Activated naive CD8-positive, alpha-beta T cell (primary cell): ENCODE measurements around the gene GSS.
"Not testable (repeated sequence)": the region's sequence is repeated elsewhere in the genome, so short reads cannot be mapped to it uniquely, and the experiment has no call there.

Experiments used
- H3K27ac Mint-ChIP-seq: one replicate; pipeline ENCODE4 v1.8.0; 2021; ENCODE audit warnings: mixed read lengths
- H3K27me3 Mint-ChIP-seq: one replicate; pipeline ENCODE4 v1.8.0; 2021; ENCODE audit warnings: mixed read lengths
- H3K36me3 Mint-ChIP-seq: one replicate; pipeline ENCODE4 v1.8.0; 2021; ENCODE audit warnings: mixed read lengths
- H3K4me1 Mint-ChIP-seq: one replicate; pipeline ENCODE4 v1.8.0; 2021; ENCODE audit warnings: low read depth, mixed read lengths
- H3K4me3 Mint-ChIP-seq: one replicate; pipeline ENCODE4 v1.8.0; 2021; ENCODE audit warnings: mild to moderate bottlenecking, mixed read lengths
- H3K9me3 Mint-ChIP-seq: one replicate; pipeline ENCODE4 v1.8.0; 2021; ENCODE audit warnings: low read depth, mixed read lengths

Gene GSS

DNA sequence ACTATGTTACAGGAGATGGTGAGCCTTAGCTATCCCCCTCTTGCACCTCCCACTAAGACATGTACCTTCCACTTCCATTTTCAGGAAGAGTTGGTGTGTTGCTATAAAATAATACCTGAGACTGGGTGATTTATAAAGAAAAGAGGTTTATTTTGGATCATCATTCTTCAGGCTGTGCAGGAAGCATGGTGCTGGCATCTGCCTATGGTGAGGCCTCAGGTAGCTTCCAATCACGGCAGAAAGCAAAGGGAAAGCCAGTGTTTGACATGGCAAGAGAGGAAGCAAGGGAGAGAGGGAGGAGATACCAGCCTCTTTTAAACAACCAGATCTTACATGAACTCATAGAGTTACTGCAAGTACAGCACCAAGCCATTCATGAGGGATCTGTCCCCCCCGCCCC is 32.2 kb downstream of the GSS start:
- H3K4me3 Mint-ChIP-seq: no peak overlapping the region
- no peaks in the 10 kb centered on the region for H3K9me3 Mint-ChIP-seq
- peaks cover 14% of the 10 kb centered on the region for H3K36me3 Mint-ChIP-seq

DNA sequence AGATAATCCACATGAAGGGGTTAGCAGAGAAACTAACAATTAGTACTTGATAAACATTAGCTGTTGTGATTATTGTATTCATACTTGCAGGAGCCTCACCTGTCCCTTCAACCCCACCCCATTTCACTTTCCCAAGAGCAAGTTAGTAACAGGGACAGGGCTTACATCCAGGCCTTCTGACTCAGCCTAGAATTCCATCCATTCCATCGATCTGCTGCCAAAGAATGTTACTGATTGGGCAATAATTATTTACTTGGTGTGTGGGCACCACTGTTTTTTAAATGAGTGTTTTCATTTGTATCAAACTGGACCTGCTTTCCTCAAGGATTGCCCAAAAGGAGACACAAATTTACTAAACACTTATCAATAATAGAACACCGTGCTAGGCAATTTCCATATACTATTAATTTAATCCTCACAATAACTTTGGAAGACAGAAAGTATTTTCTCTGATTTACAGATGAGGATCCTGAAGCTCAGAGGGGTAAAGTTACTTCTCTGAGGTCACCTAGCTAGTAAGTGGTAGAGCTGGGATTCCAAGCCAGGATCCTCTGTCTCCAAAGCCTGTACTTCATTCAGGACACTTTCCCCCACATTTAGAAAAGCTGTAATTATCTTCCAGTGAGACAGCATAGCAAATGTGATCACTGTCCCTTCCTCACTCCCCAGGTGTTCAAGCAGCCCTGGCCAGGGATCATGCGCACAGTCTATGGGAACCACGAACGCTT is 32.8 kb downstream of the GSS start:
- no peaks in the 10 kb centered on the region for H3K27me3 Mint-ChIP-seq
- no peak overlapping the region for H3K27ac Mint-ChIP-seq
- peaks cover 17% of the 10 kb centered on the region for H3K36me3 Mint-ChIP-seq
- H3K4me3 Mint-ChIP-seq: no peak overlapping the region
- H3K4me1 Mint-ChIP-seq: peaks cover 22% of the 10 kb centered on the region
- H3K9me3 Mint-ChIP-seq: no peaks in the 10 kb centered on the region

More for the DNA sequence above, 32.2 kb downstream of the GSS start:
- H3K27ac Mint-ChIP-seq: no peak overlapping the region
- H3K4me1 Mint-ChIP-seq: peaks cover 16% of the 10 kb centered on the region
- H3K27me3 Mint-ChIP-seq: no peaks in the 10 kb centered on the region

DNA sequence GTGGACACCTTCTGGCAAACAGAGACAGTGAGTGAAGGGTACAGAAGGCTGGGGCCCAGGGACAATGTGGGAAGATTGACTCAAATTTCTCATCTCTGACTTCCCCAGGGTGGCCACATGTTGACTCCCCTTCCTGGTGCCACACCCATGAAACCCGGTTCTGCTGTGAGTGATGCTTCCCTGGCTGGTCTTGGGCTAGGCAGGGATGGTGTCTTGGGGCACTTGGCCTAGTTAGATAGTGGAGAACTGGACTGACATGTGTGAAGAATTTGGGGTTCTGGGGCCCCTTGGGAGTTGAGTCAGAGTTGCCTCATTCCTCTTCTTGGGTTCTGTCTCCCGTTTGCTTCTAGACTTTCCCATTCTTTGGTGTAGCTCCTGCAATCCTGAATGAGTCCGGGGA is 34.2 kb downstream of the GSS start:
- Mint-ChIP-seq H3K36me3 (peaks cover 17% of the 10 kb centered on the region), H3K9me3 (no peaks in the 10 kb centered on the region), H3K4me1 (peaks cover 25% of the 10 kb centered on the region), H3K27me3 (no peaks in the 10 kb centered on the region), H3K27ac (no peak overlapping the region), H3K4me3 (no peak overlapping the region)

GRCh38 chr20:34920055-34920454 is 35.6 kb downstream of the GSS start:
- H3K9me3 Mint-ChIP-seq: no peaks in the 10 kb centered on the region
- H3K4me1 Mint-ChIP-seq: peaks cover 20% of the 10 kb centered on the region
- H3K36me3 Mint-ChIP-seq: peaks cover 17% of the 10 kb centered on the region
- H3K27me3 Mint-ChIP-seq: no peaks in the 10 kb centered on the region
- H3K27ac Mint-ChIP-seq: peak overlapping the region; percentile 9
- no peak overlapping the region for H3K4me3 Mint-ChIP-seq

- Mint-ChIP-seq H3K4me3 (no peak overlapping the region), H3K36me3 (peaks cover 18% of the 10 kb centered on the region), H3K9me3 (no peaks in the 10 kb centered on the region), H3K4me1 (peaks cover 20% of the 10 kb centered on the region), H3K27ac (no peak overlapping the region), H3K27me3 (no peaks in the 10 kb centered on the region)
Observed at GRCh38 chr20:34916774-34917354, 38.7 kb downstream of the GSS start.

GRCh38 chr20:34915749-34916455 is 39.7 kb downstream of the GSS start:
- no peaks in the 10 kb centered on the region for H3K9me3 Mint-ChIP-seq
- H3K27me3 Mint-ChIP-seq: no peaks in the 10 kb centered on the region
- no peak overlapping the region for H3K27ac Mint-ChIP-seq
- H3K4me3 Mint-ChIP-seq: no peak overlapping the region
- H3K36me3 Mint-ChIP-seq: peaks cover 18% of the 10 kb centered on the region
- peaks cover 20% of the 10 kb centered on the region for H3K4me1 Mint-ChIP-seq

- no peak overlapping the region for H3K27ac Mint-ChIP-seq
- H3K9me3 Mint-ChIP-seq: no peaks in the 10 kb centered on the region
- H3K4me3 Mint-ChIP-seq: no peak overlapping the region
- peaks cover 20% of the 10 kb centered on the region for H3K4me1 Mint-ChIP-seq
- peaks cover 13% of the 10 kb centered on the region for H3K36me3 Mint-ChIP-seq
- H3K27me3 Mint-ChIP-seq: no peaks in the 10 kb centered on the region
Observed at GRCh38 chr20:34915131-34915530, 40.5 kb downstream of the GSS start.

DNA sequence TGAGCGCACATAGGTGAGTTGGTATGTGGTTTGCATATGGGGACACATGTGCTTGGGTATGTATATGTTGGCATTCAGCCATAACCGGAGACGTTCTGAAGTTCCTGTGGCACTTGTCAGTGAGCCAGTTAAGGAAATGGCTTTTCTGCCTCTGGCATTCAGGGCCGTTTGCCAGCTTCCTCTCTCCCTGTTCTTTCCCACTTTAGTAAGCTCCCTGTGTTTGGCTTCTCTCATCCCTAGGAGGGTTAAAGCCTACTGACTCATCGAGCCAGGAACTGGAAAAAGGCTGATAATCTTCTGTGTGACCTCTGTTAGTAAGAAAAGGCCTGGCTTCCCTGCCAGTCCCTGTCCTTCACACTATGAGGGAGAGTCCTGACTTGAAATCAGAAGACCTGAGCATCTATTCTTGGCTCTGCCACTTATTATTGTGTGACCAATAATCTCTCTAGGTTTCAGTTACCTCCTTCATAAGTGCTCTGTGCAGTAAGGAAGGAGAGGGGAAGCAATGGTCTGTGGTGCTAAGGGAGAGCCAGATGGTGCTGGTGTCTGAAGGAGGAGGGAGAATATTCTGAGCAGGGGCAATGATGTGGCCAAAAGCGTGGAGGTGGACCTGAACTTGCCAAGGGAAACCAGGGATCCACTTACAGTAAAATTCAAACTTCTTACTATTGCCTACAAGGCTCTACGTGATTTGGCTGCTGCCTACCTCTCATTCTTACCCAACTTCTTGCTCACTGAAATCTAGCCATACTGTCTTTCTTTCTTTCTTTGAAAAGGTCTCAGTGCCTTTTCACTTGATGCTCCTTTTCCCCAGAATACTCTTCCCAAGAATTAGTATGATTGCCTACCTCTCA is 47.8 kb downstream of the GSS start:
- Mint-ChIP-seq H3K27ac (no peak overlapping the region), H3K4me1 (peaks cover 7% of the 10 kb centered on the region)

GRCh38 chr20:34904202-34904621 is 51.4 kb downstream of the GSS start:
- no peak overlapping the region for H3K27ac Mint-ChIP-seq
- H3K27me3 Mint-ChIP-seq: no peaks in the 10 kb centered on the region
- H3K36me3 Mint-ChIP-seq: peaks cover 7% of the 10 kb centered on the region
- peaks cover 7% of the 10 kb centered on the region for H3K4me1 Mint-ChIP-seq
- no peak overlapping the region for H3K4me3 Mint-ChIP-seq
- no peaks in the 10 kb centered on the region for H3K9me3 Mint-ChIP-seq

More for the DNA sequence above, 47.8 kb downstream of the GSS start:
- no peaks in the 10 kb centered on the region for H3K27me3 Mint-ChIP-seq
- H3K9me3 Mint-ChIP-seq: no peaks in the 10 kb centered on the region
- peaks cover 6% of the 10 kb centered on the region for H3K36me3 Mint-ChIP-seq
- no peak overlapping the region for H3K4me3 Mint-ChIP-seq

DNA sequence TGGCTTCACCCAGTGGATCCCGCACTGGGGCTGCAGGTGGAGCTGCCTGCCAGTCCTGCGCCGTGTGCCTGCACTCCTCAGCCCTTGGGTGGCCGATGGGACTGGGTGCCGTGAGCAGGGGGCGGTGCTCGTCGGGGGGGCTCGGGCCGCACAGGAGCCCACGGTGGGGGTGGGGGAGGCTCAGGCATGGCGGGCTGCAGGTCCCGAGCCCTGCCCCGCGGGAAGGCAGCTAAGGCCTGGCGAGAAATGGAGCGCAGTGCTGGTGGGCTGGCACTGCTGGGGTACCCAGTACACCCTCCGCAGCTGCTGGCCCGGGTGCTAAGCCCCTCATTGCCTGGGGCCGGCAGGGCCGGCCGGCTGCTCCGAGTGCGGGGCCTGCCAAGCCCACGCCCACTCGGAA is 56.9 kb downstream of the GSS start:
- H3K4me3 Mint-ChIP-seq, H3K27me3 Mint-ChIP-seq, H3K27ac Mint-ChIP-seq, H3K4me1 Mint-ChIP-seq, H3K9me3 Mint-ChIP-seq: not testable (repeated sequence)
- peaks cover 14% of the 10 kb centered on the region for H3K36me3 Mint-ChIP-seq

DNA sequence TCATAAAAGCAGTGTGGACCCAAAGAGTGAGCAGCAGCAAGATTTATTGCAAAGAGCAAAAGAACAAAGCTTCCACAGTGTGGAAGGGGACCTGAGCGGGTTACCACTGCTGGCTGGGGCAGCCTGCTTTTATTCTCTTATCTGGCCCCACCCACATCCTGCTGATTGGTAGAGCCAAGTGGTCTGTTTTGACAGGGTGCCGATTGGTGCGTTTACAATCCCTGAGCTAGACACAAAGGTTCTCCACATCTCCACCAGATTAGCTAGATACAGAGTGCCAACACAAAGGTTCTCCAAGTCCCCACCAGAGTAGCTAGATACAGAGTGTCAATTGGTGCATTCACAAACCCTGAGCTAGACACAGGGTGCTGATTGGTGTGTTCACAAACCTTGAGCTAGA is 57.5 kb downstream of the GSS start:
- H3K27me3 Mint-ChIP-seq, H3K4me1 Mint-ChIP-seq, H3K27ac Mint-ChIP-seq, H3K4me3 Mint-ChIP-seq, H3K9me3 Mint-ChIP-seq: not testable (repeated sequence)
- H3K36me3 Mint-ChIP-seq: peaks cover 14% of the 10 kb centered on the region

- Mint-ChIP-seq H3K4me3 (no peak overlapping the region), H3K27me3 (no peaks in the 10 kb centered on the region), H3K36me3 (peaks cover 14% of the 10 kb centered on the region), H3K27ac (no peak overlapping the region), H3K4me1 (peaks cover 14% of the 10 kb centered on the region), H3K9me3 (no peaks in the 10 kb centered on the region)
Observed at GRCh38 chr20:34896086-34896621, 59.5 kb downstream of the GSS start.

- H3K4me3 Mint-ChIP-seq: no peak overlapping the region
- H3K36me3 Mint-ChIP-seq: peaks cover 14% of the 10 kb centered on the region
- peaks cover 21% of the 10 kb centered on the region for H3K4me1 Mint-ChIP-seq
- H3K27ac Mint-ChIP-seq: no peak overlapping the region
- no peaks in the 10 kb centered on the region for H3K27me3 Mint-ChIP-seq
- no peaks in the 10 kb centered on the region for H3K9me3 Mint-ChIP-seq
Observed at GRCh38 chr20:34895465-34895864, 60.1 kb downstream of the GSS start.

DNA sequence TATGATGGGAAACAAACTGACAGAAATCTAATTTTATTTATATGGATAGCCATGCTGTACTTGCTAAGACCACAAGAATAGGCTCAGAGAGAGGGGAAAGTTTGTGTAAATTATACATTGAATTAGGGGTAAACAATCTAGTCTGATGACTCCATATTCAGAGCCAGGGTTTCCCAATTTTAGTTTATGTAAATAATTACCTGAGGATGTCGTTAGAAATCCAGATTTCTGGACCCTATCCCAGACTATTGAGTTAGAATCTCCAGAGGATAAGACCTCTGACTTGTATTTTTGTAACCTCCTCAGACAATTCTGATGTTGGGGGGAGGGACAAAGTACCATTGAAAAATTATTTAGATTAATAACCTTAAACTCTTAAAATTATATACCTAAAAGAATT is 60.9 kb downstream of the GSS start:
- H3K36me3 Mint-ChIP-seq: peaks cover 11% of the 10 kb centered on the region
- H3K4me3 Mint-ChIP-seq: no peak overlapping the region
- no peaks in the 10 kb centered on the region for H3K9me3 Mint-ChIP-seq
- peaks cover 28% of the 10 kb centered on the region for H3K4me1 Mint-ChIP-seq
- no peak overlapping the region for H3K27ac Mint-ChIP-seq
- H3K27me3 Mint-ChIP-seq: no peaks in the 10 kb centered on the region
